CD4-positive, alpha-beta T cell (primary cell): Measurements from ENCODE around the gene UTP20. TPM values are rescaled to one million over a fixed set of nuclear protein-coding genes. Genes with fewer than 3 reads are reported as not detected.

ENCODE experiments used
- ATAC-seq: fragments of 200-7000 bp; cut with Tn5 transposase; one replicate; pipeline ENCODE4 v1.10.0; 2022; ENCODE audit warnings: mild to moderate bottlenecking; ENCODE audit not compliant: poor library complexity
- CTCF ChIA-PET: fragments of 350-600 bp; sonication (Branson Sonifier 250); formaldehyde crosslinking; loops from one replicate; lab custom pipeline; 2021; ENCODE audit warnings: antibody characterized with exemption, inconsistent platforms; lab: Charles Lee
- POLR2A ChIA-PET: fragments of 350-600 bp; sonication (Branson Sonifier 250); formaldehyde crosslinking; loops from one replicate; lab custom pipeline; 2021; ENCODE audit warnings: antibody characterized with exemption, inconsistent platforms; lab: Charles Lee
- DNase-seq, 14 experiments: peaks; one replicate each; pipeline ENCODE4 v3.0.0-alpha.2; 2013 to 2020; ENCODE audit warnings: mixed read lengths in 2 of 14
- H3K27ac ChIP-seq, 2 donors: one replicate each; pipeline versions ENCODE4 v1.5.1 to v1.7.0; 2013; ENCODE audit warnings: low read length in 2 of 2, low read depth in 1 of 2, mild to moderate bottlenecking in 1 of 2
- H3K27me3 ChIP-seq, 2 experiments: 1 replicate in 1 of 2; 2 replicates in 1 of 2; pipeline versions ENCODE4 v1.6.1 to v1.7.0; 2013; ENCODE audit warnings: low read length in 2 of 2, control low read depth in 1 of 2, mild to moderate bottlenecking in 1 of 2, moderate library complexity in 1 of 2; ENCODE audit not compliant: insufficient read depth in 2 of 2, control insufficient read depth in 1 of 2
- H3K36me3 ChIP-seq: one replicate; pipeline ENCODE4 v1.6.1; 2013; ENCODE audit warnings: low read length, control low read depth; ENCODE audit not compliant: insufficient read depth
- H3K4me1 ChIP-seq: one replicate; pipeline ENCODE4 v1.6.1; 2013; ENCODE audit warnings: low read length, control low read depth; ENCODE audit not compliant: insufficient read depth
- H3K4me3 ChIP-seq: one replicate; pipeline ENCODE4 v1.5.1; 2013; ENCODE audit warnings: mild to moderate bottlenecking, low read length, moderate library complexity
- H3K9me3 ChIP-seq, 2 experiments: 1 replicate in 1 of 2; 2 replicates in 1 of 2; pipeline versions ENCODE4 v1.6.1 to v1.7.0; 2013; ENCODE audit warnings: low read length in 2 of 2, mild to moderate bottlenecking in 2 of 2, control low read depth in 1 of 2, moderate library complexity in 1 of 2; ENCODE audit not compliant: control insufficient read depth in 1 of 2, insufficient read depth in 1 of 2
- H3K27ac Mint-ChIP-seq: one replicate; pipeline ENCODE4 v1.8.0; 2020; ENCODE audit warnings: mixed read lengths
- H3K27me3 Mint-ChIP-seq: one replicate; pipeline ENCODE4 v1.8.0; 2021; ENCODE audit warnings: mixed read lengths
- H3K36me3 Mint-ChIP-seq: one replicate; pipeline ENCODE4 v1.8.0; 2021; ENCODE audit warnings: low read depth, mixed read lengths
- H3K4me1 Mint-ChIP-seq: one replicate; pipeline ENCODE4 v1.8.0; 2021; ENCODE audit warnings: low read depth, mixed read lengths
- H3K4me3 Mint-ChIP-seq: one replicate; pipeline ENCODE4 v1.8.0; 2020; ENCODE audit warnings: mild to moderate bottlenecking, mixed read lengths
- H3K9me3 Mint-ChIP-seq: one replicate; pipeline ENCODE4 v1.8.0; 2020; ENCODE audit warnings: mixed read lengths
- intact Hi-C, 2 experiments: fragments of 100-400 bp; cut with DNase I in 1 of 2; cut with micrococcal nuclease in 1 of 2; formaldehyde crosslinking; loops; one replicate each; pipeline versions ENCODE4 v1.15.1 to v1.9.0; 2023 to 2025; cut with DNase I, micrococcal nuclease
- total RNA-seq, 174 experiments: library from RNA in 2 of 174; stranded (reverse) in 2 of 174; gene quantifications; one replicate each; pipeline ENCODE4 v1.2.3 and lab custom pipeline; 2021 to 2026
- TF ChIP-seq, protein P1 (sequence below): fragments of 200-600 bp; IDR thresholded peaks from one replicate; pipeline ENCODE4 v1.8.0; 2022; ENCODE audit warnings: antibody characterized with exemption, mild to moderate bottlenecking

UTP20 gene
- total RNA-seq, 2 experiments from 2014 or later: 9.1 to 9.6 TPM

DNA sequence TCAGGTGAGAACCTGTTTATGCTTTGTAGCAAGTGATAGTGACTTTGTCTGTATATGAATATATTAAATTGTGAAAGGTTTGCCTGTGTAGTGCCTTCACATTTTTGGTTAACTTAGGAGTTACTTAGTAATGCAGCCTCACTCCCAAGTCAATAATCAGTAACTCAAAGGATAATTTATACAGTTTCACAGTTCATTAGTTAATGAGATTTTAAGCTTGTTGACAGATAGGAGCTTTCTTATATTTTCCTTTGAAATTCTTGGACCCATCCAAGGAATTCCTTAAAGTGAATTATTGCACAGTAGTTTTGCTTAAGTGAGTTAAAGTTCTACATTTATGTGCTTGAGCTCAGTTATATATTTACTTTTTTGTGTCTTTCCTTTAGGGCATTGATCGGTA, 50.7 kb downstream of the UTP20 start:
- ATAC-seq: no peak
- H3K36me3 ChIP-seq: peaks cover 46% of the 10 kb centered on the region
- no peak overlapping the region for H3K27ac Mint-ChIP-seq

GRCh38 chr12:101336437-101336836, 56.5 kb downstream of the UTP20 start:
- no peaks in the 10 kb centered on the region for H3K4me1 Mint-ChIP-seq
- ChIA-PET CTCF (no interaction called here), POLR2A (no interaction called here)
- H3K36me3 Mint-ChIP-seq: peaks cover 88% of the 10 kb centered on the region
- intact Hi-C loops: no loop called here
- Histone ChIP-seq H3K27ac (no peak overlapping the region), H3K27me3 (no peaks in the 10 kb centered on the region), H3K36me3 (peaks cover 26% of the 10 kb centered on the region), H3K9me3 (no peaks in the 10 kb centered on the region), H3K4me3 (no peak overlapping the region), H3K4me1 (no peaks in the 10 kb centered on the region)
- H3K9me3 Mint-ChIP-seq: no peaks in the 10 kb centered on the region
- ATAC-seq (no peak), DNase-seq (no peak)
- H3K27ac Mint-ChIP-seq: no peak overlapping the region
- TF ChIP-seq, protein P1, sequence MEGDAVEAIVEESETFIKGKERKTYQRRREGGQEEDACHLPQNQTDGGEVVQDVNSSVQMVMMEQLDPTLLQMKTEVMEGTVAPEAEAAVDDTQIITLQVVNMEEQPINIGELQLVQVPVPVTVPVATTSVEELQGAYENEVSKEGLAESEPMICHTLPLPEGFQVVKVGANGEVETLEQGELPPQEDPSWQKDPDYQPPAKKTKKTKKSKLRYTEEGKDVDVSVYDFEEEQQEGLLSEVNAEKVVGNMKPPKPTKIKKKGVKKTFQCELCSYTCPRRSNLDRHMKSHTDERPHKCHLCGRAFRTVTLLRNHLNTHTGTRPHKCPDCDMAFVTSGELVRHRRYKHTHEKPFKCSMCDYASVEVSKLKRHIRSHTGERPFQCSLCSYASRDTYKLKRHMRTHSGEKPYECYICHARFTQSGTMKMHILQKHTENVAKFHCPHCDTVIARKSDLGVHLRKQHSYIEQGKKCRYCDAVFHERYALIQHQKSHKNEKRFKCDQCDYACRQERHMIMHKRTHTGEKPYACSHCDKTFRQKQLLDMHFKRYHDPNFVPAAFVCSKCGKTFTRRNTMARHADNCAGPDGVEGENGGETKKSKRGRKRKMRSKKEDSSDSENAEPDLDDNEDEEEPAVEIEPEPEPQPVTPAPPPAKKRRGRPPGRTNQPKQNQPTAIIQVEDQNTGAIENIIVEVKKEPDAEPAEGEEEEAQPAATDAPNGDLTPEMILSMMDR: no peak
- H3K27me3 Mint-ChIP-seq: no peaks in the 10 kb centered on the region
- no peak overlapping the region for H3K4me3 Mint-ChIP-seq

More for the DNA sequence above, 50.7 kb downstream of the UTP20 start:
- ChIA-PET POLR2A (no interaction called here), CTCF (no interaction called here)
- TF ChIP-seq, protein P1: no peak
- H3K4me3 Mint-ChIP-seq: no peak overlapping the region
- H3K36me3 Mint-ChIP-seq: peaks cover 90% of the 10 kb centered on the region
- intact Hi-C loops: no loop called here
- no peaks in the 10 kb centered on the region for H3K27me3 Mint-ChIP-seq
- Histone ChIP-seq H3K4me3 (no peak overlapping the region), H3K4me1 (no peaks in the 10 kb centered on the region), H3K27ac (no peak overlapping the region), H3K9me3 (no peaks in the 10 kb centered on the region), H3K27me3 (no peaks in the 10 kb centered on the region)
- DNase-seq: no peak
- no peaks in the 10 kb centered on the region for H3K9me3 Mint-ChIP-seq
- no peaks in the 10 kb centered on the region for H3K4me1 Mint-ChIP-seq

- no peak for DNase-seq
- TF ChIP-seq, protein P1: no peak
- Histone ChIP-seq H3K36me3 (peaks cover 36% of the 10 kb centered on the region), H3K9me3 (no peaks in the 10 kb centered on the region), H3K27me3 (no peaks in the 10 kb centered on the region), H3K4me1 (no peaks in the 10 kb centered on the region), H3K4me3 (no peak overlapping the region), H3K27ac (no peak overlapping the region)
- ATAC-seq: no peak
- no peaks in the 10 kb centered on the region for H3K27me3 Mint-ChIP-seq
- peaks cover 85% of the 10 kb centered on the region for H3K36me3 Mint-ChIP-seq
- ChIA-PET POLR2A (no interaction called here), CTCF (no interaction called here)
- H3K27ac Mint-ChIP-seq: no peak overlapping the region
- no peaks in the 10 kb centered on the region for H3K9me3 Mint-ChIP-seq
- intact Hi-C loops: no loop called here
- no peak overlapping the region for H3K4me3 Mint-ChIP-seq
- H3K4me1 Mint-ChIP-seq: no peaks in the 10 kb centered on the region
Measured at GRCh38 chr12:101338087-101338486, 58.2 kb downstream of the UTP20 start.
